GM19035 (cell line): ENCODE measurements around the gene FOXP1.

ENCODE experiments used
- ATAC-seq: cut with Tn5 transposase; IDR thresholded peaks from one replicate; pipeline ENCODE4 v1.9.1; 2021; ENCODE audit not compliant: unreplicated experiment

The FOXP1 gene

DNA sequence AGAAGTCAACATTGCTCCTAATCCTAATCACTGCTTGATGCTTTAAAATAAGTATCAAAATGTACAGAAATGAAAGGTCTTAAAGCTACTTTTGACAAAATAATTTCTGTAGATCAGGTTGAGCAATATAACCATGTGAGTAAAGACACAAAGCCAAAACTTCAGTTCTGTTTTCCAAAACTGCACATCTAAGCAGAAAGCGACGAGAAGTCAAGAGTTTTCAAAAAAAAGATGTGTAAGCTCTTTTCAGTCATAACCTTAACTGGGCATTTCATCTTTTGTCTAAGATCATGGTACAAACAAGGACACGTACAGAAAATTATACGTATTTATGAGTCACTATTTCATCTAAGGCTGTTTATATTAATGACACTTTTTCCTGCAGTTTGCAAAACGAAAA, 608.8 kb downstream of the FOXP1 start:
- ATAC-seq: no peak

DNA sequence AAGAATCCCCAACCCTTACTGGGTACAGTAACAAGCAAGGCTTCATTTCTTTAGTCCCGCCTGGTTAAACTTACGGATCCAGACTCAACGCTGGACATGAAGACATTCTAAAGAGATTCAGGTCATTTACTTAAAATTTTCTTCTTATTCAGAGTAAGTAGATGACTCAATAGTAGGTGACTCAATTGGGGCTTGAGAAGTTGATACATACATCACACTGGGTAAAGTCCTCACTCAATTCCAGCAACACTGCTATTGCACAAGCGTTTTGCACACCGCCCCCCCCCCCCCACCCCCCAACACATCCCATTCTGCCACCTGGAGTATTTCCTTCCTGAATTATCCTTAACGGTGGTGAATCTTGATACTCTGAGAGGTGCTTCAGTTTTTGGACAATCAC, 610.0 kb downstream of the FOXP1 start:
- no peak for ATAC-seq

DNA sequence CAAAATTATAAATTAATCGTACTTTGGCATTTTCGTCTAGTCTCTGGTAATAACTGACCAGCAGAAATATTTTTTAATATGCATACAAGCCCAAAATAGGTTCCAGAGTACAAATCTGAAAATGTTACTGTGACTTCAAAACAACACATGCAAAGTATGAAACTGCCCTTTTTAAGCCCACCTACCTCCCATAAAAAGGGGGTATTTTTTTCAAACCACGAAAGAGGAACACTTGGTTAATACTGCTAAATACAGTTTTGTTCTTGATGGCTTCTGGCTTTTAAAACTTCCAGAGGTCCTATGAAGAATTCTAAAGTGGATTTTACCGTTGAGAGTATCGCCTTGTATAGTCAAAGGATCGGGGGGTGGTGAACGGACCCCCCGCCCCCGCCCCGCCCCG, 610.7 kb downstream of the FOXP1 start:
- ATAC-seq: no peak

DNA sequence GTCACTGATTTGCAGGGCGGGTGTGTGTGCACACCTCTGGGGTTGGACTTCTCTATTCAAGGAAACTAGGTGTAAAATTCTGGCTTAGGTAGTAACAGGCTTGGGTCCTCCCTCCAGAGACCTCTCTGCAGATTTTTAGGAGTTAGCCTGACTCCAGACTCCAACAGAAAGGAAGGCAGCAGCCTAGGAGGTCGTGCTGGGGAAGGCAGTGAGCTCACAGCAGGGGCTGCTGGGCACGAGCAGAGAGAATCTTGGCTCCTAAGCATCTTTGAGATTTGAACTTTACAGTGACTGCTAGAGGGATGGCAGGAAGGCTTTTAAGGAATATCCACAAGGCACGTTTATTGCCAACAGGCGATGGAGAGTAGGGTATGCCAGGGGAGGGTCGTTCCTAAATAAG, 612.6 kb downstream of the FOXP1 start:
- ATAC-seq: no peak

DNA sequence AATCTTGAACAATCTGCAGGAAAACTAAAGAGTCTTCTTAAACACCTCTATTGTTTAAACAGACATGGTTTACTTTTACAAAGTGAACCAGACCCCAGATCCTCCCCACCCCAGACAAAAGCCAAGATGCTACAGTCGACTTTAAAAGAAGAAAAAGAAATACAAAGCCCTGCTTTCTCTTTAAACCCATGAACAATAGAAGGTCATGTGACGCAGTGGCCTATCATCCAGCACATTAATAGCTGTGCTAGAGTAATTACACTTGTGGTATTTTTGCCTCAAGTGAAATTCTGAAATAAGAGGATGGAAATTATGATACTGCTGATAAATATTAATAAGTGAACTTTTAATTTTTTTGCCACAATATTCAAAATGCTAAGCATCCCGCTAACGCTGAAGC, 613.4 kb downstream of the FOXP1 start:
- no peak for ATAC-seq

DNA sequence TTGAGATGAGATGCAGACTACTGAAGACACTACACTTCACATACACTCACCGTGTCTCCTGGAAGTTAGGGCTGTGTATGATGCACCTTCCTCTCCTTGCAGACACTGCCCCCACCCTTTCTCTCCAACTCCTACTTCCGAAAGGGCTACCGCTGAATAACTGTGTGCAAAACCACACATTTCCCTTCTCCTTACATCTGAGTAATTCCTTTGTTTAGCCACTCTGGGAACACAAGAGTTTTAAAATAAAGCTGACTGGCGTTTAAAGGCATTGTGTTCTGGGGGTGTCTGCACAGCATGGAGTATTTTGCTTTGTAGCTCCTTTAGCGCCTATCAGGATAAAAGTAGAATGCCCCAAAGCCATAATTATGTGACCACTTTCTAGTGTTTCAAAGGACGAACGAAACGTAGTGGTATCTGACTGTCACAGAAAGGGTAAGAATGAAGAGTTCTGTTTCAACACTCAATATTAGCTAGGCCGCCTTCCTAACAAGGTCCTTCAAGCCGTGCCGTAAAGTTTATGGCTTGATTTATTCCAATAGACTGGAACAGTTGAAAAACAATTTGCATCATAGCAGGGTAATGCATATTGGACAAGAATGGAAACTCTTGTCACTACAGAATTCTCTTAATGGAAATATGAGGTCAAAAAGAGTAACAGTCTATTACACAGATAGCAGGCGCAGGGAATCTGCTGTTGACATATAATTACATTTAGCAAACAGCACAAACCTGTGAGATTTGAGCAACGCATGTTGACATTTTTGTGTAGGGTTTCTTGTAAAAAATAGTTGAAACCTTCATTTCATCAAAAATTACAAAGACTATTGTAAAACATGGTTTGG, 619.9 kb downstream of the FOXP1 start:
- no peak for ATAC-seq

DNA sequence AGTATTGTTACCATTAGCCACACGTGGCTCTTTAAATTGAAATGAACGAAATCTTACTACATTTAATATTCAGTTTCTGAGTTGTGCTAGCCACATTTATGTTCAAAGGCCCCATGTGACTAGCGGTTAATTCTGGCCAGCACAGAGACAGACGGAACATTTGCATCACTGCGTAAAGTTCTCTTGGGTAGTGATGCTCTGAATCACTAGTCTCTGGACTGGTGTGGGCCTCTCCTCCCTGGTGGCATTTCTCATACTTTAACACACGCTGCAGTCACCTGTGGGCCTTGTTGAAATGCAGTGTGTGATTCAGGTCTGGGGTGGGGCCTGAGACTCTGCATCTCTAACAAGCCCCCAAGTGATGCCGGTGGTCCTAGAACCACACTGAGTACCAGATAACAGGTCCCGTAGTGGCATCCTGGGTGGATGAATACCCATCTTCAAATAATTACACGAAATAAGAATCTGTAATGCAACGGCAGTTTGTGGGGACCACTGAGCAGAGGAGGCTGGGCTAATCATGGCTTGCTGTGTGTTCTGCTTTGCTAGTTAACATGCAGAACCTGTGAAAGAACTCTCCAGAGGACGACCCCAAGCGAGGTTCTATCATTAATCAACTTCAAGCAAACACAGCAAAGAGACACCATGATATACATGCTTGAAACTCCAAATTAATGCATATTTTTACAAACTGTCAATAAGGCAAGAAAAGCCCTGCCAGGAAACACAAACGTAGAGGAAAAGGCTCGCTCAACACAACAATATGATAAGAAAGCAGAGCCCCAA, 623.8 kb downstream of the FOXP1 start:
- ATAC-seq: no peak

DNA sequence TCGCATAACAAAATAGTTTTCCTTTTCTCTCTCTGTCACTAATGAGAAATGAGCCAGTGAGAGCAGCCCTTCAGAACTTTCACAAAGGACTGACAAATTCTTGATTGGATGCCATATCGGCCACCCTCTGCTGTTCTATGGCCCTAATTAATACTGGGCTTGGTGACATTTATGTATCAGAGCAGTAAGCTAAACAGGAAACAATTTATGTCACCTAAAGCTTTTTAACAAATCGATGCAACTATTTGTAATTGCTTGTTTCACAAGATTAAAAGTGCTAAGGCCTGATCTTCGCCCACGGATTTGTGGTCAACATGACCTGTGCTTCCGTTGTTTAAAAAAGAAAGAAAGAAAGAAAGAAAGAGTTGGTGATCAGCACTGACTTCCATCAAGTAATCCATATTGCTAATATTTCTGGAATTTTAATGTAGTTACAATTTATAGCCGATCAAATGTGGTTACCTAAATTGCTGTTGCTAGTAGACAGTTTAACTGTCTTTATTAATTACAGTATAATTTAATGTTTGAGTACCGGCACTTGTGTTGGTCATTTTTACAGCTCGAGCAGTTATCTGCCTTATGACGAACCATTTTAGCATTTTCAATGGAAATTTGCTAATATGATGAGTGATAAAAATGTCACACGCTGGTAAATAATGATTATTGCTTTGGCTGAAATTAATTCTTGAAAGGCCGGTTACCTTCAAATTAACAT, 631.3 kb downstream of the FOXP1 start:
- ATAC-seq: no peak

DNA sequence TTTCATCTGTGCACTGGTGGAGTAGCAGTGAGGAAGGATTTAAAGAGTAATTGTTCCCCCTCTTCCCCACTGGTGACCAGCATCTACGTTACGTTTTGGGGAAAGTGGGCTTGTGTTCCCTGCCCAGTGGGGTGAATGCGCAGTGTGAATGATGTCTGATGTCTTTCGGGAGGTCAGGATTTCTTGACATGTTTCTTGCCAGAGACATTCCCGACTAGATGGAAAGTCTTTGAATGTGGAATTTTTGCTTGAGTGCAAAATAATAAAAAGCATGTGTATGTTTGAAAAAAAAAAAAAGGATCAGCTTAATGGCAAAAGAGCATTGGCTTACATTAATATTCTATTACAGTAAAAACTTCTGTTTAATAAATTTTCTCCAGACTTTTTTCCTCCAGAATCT, 632.2 kb downstream of the FOXP1 start:
- ATAC-seq: no peak

DNA sequence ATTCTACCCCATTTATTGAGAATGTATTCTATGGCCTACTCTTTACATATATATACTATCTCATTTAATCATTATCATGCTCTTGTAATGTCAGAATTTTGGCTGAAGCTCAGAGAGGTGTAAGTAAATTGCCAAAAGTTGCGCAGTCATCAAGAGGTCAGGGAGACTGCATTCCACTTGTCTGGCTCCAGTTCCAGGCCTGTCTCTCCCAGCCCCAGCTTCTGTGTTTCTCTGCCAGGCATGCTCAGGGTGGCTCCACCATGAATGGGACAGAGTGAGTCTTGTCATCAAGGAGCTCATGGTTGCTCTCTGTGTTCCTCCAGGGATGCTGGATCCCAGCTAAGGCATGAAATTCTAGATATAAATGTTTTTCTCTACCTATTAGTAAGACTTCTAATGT, 635.9 kb downstream of the FOXP1 start:
- no peak for ATAC-seq

DNA sequence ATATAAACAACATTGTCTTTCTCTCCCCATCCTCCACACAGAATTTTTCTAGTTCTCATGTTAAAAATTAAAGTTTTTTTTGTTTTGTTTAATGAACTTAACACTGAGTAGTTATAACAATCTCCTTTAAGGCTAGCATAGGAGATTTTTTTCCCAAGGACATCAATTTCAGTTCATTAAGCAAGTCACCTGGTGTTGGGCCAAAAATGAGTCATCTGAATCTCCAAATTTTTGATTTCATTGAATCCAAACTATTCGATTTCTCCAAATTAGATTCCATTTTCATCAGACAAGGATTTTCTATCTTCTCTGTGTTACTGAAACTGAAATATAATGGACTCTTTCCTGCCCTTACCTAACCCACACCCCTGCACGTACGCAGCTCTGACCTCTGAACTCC, 639.6 kb downstream of the FOXP1 start:
- ATAC-seq: no peak

DNA sequence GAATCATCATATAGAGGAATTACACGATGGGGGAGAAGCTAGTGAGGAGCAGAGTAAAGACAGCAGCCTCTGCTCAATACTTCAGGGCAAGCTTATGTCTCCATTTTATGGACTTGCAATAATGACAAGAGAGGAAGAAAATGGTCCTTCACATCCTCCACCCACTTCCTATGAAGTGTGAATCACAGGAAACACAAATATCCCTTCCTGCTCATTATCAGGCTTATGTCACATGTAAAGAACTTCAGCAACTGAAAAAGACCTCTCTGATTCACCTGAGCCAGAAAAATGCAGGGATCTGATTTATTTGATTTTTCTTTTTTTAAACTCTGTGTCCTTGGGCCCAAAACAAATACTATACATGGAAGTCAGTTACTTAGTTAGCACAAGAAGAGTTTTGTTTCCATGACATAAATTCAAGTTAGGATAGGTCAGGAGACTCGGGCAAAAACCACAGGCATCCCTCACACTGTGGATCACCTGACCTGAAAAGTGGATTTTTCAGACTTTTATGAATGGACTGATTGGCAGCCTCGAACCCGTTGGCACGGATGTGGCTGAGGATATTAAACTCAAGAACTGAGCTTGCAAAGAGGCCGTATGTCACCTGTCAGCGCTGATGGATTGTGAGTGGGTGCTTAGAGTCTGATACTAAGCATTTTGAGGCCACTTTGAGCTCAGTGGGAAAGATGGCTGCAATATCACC, 650.3 kb downstream of the FOXP1 start:
- no peak for ATAC-seq

DNA sequence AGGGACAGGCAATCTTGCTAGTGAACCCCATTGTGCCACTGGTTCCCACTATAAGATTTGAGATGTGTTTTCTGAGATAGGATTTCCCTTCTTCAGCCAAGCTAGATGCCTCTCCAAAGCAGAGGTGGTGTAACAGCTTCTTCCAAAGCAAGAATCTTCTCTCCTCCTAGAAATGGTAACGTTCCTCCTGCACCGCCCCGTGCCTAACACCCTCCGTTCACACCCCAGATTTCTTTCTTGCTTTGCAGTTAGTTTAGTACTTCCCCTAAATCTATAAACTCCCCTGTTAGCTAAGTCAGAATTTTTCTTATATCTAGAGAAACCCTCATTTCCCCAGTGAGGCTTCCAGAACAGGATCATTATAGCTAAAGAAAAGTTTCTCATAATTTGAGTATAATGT, 653.5 kb downstream of the FOXP1 start:
- ATAC-seq: no peak

DNA sequence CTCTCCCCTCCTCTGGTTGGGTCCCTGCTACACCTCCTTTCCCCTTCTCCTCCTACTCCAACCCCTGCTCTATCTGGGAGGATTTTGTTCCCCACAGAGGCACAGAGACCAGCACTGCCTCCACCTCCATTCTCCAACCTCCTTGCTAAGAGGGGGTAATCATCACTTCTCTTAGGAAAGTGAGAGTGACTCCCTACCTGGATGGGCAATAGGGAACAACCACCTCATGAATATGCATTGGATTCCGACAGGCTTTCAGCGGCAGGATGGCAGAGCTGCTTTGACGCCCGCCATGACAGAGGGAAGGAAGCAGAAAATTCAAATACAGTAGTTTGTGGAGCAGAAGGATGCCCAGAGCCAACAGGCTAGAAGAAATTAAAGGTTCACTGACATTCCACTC, 656.3 kb downstream of the FOXP1 start:
- ATAC-seq: no peak

DNA sequence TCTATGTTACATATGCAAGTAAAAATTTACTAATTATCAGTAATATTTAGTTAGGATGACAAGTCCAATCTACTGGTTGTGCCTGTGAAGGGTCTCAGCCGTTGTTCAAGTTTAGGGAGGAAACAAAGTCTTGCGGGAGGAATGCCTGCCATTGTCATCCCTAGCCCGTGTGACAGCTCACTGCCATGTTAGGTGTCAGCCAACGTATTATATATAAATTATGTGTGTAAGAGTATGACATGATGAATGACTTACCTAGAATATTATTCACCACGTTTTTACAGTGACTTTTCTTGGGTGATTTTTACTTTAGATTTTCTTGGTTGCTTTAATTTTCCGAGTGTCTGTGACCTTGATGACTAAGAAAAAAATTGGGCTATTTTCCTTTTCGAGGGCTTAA, 656.7 kb downstream of the FOXP1 start:
- no peak for ATAC-seq

DNA sequence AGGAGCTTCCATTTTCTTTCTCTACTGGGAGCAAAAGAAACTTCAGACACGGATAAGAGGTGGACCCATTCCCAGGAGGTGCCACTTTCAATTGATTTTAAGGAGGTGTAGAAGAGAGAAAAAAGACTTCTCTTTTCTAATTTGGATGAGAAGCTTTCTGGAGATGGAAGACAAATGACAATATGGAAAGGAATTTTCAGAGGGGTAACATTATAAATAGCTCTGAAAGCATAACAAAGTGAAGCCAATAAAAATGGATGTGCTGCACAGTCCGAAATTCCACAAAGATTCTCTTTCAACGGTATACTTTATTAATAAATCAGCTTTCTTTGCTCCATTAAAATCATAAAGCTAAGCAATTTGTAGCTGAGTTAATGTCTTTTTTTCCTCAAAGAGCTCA, 663.9 kb downstream of the FOXP1 start:
- no peak for ATAC-seq

DNA sequence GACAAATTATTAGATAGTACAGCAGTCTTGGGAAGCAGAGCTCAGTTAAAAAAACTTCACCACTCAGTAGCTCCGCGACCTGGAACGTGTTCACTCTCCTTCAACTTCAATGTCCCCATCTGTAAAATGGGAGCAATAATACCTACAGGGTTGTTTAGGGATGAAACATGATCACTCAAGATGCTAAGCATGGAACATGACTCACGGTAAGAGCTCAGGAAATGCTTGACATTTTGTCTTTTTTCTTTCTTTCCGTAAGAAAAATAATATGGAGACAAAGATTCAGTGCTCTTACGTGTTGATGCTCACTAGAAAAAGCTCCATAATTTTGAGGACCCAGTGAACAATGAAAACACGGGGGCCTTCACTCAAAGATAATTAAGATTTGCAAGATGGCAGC, 664.4 kb downstream of the FOXP1 start:
- no peak for ATAC-seq

DNA sequence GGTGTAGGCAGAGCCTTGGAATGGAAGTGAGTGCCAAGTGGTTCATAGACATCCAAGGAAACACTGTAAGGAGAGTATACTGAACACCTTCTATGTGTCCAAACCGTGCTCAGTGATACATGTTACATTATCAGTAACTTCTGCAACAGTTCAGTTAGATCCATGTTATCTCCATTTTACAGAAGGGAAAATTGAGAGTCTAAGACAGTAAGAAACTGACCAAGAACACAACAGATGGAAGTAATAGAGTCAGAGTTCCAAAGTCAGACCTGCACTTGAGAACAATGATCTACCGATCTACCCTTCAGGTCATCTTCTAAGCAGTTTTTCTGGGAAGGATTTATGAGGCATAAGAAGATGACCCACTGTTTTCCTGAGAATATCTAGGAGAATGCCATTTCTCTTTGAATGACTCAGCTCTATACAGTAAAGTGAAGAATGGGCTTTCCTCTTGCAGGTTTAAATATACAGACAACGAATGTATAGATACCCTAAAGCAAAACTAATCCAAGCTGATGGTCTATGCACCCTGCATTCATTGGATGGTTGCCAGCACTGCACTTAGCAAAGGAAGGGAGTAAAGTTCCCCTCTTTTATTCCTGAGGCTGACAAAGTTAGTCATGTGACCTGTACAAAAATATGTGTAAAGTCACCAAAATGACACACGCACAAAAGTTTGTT, 667.0 kb downstream of the FOXP1 start:
- ATAC-seq: no peak

DNA sequence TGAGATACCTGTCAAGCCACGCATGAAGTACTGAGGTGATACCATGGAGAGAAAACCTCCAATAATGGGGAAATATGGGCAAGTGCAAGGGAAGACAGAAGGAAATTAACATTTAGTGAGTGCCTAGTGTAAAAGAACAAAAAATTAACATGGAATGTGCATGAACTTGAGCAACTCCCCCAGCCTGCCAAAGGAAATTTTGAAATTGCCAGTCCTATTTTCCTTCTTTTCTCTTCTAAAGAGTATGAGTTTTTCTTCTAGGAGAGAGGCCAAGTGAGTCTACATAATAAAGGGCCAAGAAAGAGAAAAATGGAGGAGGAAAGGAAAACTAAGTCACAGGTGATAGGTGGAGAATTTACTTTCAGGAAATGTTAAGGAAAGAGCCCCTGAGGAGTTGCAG, 668.7 kb downstream of the FOXP1 start:
- ATAC-seq: no peak

DNA sequence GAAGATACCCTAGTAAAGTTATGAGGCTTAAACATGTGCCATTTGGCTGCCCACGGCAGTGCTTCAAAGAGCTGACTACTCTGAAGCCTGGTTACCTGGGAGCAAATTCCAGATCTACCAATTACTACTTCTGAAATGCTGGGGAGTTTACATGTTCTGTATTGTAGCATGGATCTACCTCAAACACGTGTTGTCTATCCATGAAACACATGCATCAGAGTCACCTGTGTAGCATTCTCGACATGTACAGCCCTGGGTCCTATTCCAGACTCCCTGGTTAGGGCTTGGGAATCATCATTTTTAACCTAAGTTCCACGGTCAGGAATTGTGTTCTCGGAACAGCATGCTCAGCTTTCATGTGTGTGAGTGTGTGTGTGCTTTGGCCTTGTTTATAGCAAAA, 671.8 kb downstream of the FOXP1 start:
- no peak for ATAC-seq

DNA sequence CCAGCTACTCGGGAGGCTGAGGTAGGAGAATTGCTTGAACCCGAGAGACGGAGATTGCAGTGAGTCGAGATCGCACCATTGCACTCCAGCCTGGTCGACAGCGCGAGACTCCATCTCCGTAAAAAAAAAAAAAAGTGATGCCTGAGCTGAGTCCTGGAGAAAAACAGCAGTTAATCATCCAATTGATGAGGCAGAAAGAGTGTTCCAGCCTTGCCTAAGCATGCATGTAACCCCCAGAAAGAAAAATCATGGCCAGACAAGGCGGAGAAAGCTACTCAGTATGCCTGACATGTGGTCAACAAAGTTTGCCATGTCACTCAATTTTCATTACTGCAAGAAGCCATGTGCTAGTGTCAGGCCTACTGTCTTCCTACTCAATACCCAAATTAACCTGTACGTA, 678.0 kb downstream of the FOXP1 start:
- no peak for ATAC-seq
